Stimulated activated CD4-positive, alpha-beta T cell treated with anti-CD3 and anti-CD28 coated beads, Interleukin-2, amount 100 ng/mL, for 48 hours (primary cell): ENCODE measurements around the gene HSP90AA1.

Source experiments
- DNase-seq, 2 donors: peaks; one replicate each; pipeline ENCODE4 v3.0.0-alpha.2; 2020

HSP90AA1 gene

GRCh38 chr14:102063808-102064429, 22.9 kb downstream of the HSP90AA1 start:
- no peak for DNase-seq

GRCh38 chr14:102063109-102063807, 23.6 kb downstream of the HSP90AA1 start:
- peak; percentile 56 to 60 for DNase-seq

GRCh38 chr14:102058961-102059360, 27.9 kb downstream of the HSP90AA1 start:
- DNase-seq = no peak

GRCh38 chr14:102058146-102058545, 28.7 kb downstream of the HSP90AA1 start:
- DNase-seq = no peak

GRCh38 chr14:102057480-102058114, 29.2 kb downstream of the HSP90AA1 start:
- DNase-seq = no peak

GRCh38 chr14:102056694-102057442, 30.0 kb downstream of the HSP90AA1 start:
- no peak for DNase-seq

GRCh38 chr14:102055181-102055901, 31.5 kb downstream of the HSP90AA1 start:
- no peak for DNase-seq

- no peak for DNase-seq
Measured at GRCh38 chr14:102052522-102052921, 34.3 kb downstream of the HSP90AA1 start.

- DNase-seq = no peak
Measured at GRCh38 chr14:102050625-102051024, 36.2 kb downstream of the HSP90AA1 start.

- no peak for DNase-seq
Measured at GRCh38 chr14:102050026-102050405, 36.8 kb downstream of the HSP90AA1 start.

GRCh38 chr14:102049258-102050025, 37.4 kb downstream of the HSP90AA1 start:
- DNase-seq = no peak

- DNase-seq = no peak
Measured at GRCh38 chr14:102047808-102048540, 38.9 kb downstream of the HSP90AA1 start.

GRCh38 chr14:102046337-102047278, 40.2 kb downstream of the HSP90AA1 start:
- DNase-seq = no peak

- DNase-seq = no peak
Measured at GRCh38 chr14:102044566-102044965, 42.3 kb downstream of the HSP90AA1 start.

GRCh38 chr14:102043251-102044025, 43.4 kb downstream of the HSP90AA1 start:
- no peak for DNase-seq

GRCh38 chr14:102042699-102043098, 44.1 kb downstream of the HSP90AA1 start:
- no peak for DNase-seq

- no peak for DNase-seq
Measured at GRCh38 chr14:102040153-102040552, 46.7 kb downstream of the HSP90AA1 start.

GRCh38 chr14:102039157-102039556, 47.7 kb downstream of the HSP90AA1 start:
- DNase-seq = no peak

- no peak for DNase-seq
Measured at GRCh38 chr14:102037686-102038085, 49.2 kb downstream of the HSP90AA1 start.
